GM12891 (cell line): ENCODE measurements around the gene ATAD3A.
"Not testable (repeated sequence)": the region's sequence is repeated elsewhere in the genome, so short reads cannot be mapped to it uniquely, and the experiment has no call there.

Source experiments
- DNase-seq: peaks from one replicate; pipeline ENCODE4 v3.0.0; 2011; ENCODE audit warnings: low spot score; ENCODE audit not compliant: insufficient read length
- FAIRE-seq: peaks from 2 replicates; lab custom pipeline; 2011; peaks lifted over from hg19 to GRCh38; lab: Jason Lieb, UNC
- PAX5 ChIP-seq: IDR thresholded peaks from 2 replicates; pipeline ENCODE4 v1.6.1; 2011; ENCODE audit warnings: low read length, moderate library complexity, mild to moderate bottlenecking; ENCODE audit not compliant: insufficient read depth, severe bottlenecking
- POLR2A ChIP-seq: IDR thresholded peaks from 2 replicates; pipeline ENCODE4 v1.6.1; 2011; ENCODE audit warnings: low read depth, low read length, control low read depth
- POLR2AphosphoS5 ChIP-seq: IDR thresholded peaks from 2 replicates; pipeline ENCODE4 v1.6.1; 2011; ENCODE audit warnings: low read depth, low read length, control low read depth
- POU2F2 ChIP-seq: IDR thresholded peaks from 2 replicates; pipeline ENCODE4 v1.6.1; 2011; ENCODE audit warnings: low read depth, mild to moderate bottlenecking, control low read depth, low read length, moderate library complexity
- SPI1 ChIP-seq: IDR thresholded peaks from 2 replicates; pipeline ENCODE4 v1.6.1; 2011; ENCODE audit warnings: low read depth, low read length, control low read depth
- TAF1 ChIP-seq: IDR thresholded peaks from 2 replicates; pipeline ENCODE4 v1.6.1; 2011; ENCODE audit warnings: low read depth, low read length, control low read depth

The ATAD3A gene

DNA sequence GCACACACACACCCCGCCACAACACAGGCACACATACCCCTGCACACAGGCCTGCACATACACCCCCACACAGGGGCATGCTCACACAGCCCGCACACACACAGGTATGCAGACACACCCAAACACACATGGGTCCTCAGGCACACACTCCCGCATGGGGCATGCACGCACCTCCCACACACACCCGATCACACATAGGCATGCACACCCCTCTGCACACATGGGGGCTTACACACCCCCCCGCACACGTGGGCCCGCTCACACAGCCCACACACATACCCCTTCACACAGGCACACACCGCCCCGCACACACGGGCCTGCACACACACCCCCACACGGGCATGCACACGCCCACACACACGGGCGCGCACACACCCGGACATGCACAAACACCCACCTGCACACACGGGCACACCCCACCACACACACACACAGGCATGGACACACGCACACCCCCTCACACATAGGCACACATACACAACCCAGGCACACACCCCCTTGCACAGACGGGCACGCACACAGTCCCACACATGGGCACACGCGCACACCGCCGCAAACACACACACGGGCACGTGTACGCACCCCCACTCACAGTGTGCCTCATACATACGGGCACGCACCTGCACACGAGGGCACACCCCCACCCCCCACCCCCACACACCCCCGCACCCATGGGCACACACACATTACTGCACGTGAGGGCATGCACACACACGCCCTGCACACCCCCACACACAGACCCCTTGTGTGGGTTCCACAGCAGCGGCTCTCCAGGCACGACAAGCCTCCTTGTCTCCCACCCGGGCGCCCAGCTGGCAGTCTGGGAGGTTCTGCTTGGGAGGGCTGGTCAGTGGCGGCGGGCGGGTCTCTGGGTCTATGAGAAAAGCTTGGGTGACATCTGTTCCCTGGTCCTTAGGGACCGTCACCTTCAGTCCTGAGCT is 32.1 kb upstream of the ATAD3A start:
- TF ChIP-seq POU2F2 (no peak), SPI1 (no peak), POLR2A (no peak), PAX5 (no peak), POLR2AphosphoS5 (no peak), TAF1 (no peak)
- FAIRE-seq (no peak), DNase-seq (no peak)

DNA sequence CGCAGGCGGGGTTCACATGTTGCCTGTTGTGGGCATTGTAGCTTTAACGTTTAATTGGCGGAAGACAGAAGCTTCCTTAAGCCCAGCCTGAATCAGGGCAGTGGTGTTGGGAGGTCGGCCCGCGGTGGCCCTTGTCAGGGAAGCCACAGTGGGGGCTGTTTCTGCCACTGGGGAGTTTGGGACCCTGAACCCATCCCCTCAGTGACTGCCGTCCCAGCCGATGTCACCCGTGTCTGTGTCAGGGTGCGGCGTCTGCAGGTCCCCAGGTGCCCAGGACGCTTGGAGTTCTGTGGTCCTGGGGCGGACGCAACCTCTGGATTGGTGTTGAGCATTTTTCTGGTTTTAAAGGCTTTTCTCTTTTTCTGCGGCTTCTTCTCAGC is 31.5 kb upstream of the ATAD3A start:
- not testable (repeated sequence) for DNase-seq, FAIRE-seq

DNA sequence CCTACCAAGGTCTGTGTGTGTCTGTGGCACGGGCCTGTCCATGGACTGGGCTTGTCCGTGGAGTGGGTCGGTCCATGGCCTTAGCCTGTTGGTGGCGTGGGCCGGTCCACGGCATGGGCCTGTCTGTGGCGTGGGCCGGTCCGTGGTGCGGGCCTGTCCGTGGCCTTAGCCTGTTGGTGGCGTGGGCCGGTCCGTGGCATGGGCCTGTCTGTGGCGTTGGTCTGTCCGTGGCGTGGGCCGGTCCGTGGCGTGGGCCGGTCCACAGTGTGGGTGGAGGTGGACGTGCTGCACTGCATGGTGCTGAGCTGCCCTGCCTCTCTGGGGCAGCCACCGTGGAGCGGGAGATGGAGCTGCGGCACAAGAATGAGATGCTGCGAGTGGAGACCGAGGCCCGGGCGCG is 30.2 kb upstream of the ATAD3A start:
- DNase-seq, FAIRE-seq: not testable (repeated sequence)

DNA sequence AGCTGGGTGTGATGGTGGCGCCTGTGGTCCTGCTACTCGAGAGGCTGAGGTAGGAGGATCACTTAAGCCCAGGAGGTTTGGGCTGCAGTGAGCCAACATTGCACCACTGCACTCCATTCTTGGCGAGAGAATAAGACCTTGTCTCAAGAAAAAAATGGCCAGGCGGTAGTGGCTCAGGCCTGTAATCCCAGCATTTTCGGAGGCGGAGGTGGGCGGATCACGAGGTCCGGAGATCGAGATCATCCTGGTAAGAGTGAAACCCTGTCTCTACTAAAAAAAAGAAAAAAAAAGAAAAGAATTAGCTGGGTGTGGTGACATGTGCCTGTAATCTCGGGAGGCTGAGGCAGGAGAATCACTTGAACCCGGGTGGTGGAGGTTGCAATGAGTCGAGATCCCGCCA is 29.1 kb upstream of the ATAD3A start:
- no peak for DNase-seq
- TF ChIP-seq POLR2A (no peak), POLR2AphosphoS5 (no peak), POU2F2 (no peak), SPI1 (no peak), TAF1 (no peak), PAX5 (no peak)
- no peak for FAIRE-seq

DNA sequence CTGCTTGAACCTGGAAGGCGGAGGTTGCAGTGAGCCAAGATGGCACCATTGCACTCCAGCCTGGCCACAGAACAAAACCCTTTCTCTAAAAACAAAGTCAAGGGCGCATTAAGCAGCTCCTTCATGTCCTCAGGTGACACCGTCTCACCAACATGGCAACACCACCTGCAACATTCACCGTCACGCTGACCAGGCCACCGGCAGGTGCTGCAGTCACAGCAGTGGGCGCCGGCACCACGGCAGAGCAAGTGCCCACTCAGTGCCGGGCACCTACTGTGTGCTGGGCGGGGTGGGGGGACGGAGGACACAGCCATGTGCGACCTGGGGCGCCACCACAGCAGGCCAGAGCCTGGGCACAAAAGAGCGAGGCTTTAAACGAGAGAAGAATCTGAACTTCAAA is 28.2 kb upstream of the ATAD3A start:
- FAIRE-seq (no peak), DNase-seq (no peak)
- TF ChIP-seq POLR2AphosphoS5, result 0 out of 2 replicates have a peak, but pooled peaks have one; percentile 22
- TF ChIP-seq TAF1, result no peak

DNA sequence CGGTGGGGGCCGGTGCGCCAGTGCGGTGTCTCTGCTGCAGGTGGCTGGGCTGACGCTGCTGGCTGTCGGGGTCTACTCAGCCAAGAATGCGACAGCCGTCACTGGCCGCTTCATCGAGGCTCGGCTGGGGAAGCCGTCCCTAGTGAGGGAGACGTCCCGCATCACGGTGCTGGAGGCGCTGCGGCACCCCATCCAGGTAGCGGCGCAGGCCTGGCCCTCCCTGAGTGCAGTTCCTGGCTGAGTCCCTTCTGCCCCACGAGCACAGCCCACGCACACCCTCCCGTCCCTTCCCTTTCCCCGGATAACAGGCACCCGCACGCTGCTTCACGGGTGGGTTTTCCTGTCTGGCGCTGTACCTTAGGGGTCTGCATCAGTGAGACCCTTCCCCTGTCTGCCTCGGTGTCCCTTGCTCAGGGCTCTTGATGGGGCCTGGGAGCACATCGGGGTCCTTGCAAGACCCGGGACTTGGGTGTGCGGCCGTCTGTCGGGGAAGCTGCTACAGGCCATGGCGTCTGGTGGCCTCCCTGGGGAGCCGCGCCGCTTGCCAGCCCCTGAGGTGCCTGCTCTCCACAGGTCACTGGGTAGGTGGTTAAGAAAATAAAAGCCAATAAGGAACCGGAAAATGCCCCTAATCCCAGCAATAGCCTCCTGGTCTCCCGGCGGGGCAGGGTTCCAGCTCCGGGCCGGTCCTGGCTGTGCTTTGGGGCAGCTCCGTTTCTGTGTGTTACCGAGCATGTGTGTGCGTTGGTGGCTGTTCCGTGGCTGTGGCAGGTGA is 26.8 kb upstream of the ATAD3A start:
- FAIRE-seq, DNase-seq: not testable (repeated sequence)

DNA sequence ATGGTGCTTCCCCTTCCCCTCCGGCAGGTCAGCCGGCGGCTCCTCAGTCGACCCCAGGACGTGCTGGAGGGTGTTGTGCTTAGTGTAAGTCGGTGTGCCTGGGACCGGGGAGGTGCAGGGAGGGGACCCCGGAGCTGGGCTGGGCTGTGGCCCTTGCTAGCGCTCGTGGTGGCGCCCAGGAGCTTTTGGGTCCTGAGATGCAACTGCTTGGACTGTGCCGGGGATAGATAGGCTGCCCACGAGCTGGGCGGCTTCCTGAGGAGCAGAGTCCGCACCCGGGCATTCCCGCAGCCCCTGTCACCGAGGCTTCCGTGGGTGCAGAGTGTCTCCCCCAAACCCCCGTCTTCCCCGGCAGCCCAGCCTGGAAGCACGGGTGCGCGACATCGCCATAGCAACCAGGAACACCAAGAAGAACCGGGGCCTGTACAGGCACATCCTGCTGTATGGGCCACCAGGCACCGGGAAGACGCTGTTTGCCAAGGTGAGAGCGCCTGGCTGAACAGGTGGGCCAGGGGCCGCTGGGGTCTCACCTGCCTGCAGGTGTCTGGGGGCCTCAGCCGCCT is 26.1 kb upstream of the ATAD3A start:
- not testable (repeated sequence) for FAIRE-seq, DNase-seq

DNA sequence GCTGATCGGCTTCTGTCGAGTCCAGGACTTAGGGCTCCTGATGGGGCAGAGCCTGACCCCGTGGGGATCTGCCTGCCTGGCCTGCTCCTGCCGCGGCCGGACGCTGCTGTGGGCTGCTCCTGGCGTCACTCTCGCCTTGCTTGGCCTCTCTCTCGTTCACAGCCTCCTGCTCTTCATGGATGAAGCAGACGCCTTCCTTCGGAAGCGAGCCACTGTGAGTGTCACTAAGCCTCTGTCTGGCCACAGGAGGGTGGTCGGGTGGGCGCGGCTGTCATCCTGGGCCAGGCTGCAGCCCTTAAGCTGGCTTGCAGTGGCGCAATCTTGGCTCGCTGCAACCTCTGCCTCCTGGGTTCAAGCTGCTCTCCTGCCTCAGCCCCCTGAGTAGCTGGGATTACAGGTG is 24.3 kb upstream of the ATAD3A start:
- DNase-seq (no peak), FAIRE-seq (no peak)
- TF ChIP-seq POLR2A (no peak), POU2F2 (no peak), PAX5 (no peak), TAF1 (no peak), SPI1 (no peak), POLR2AphosphoS5 (no peak)

DNA sequence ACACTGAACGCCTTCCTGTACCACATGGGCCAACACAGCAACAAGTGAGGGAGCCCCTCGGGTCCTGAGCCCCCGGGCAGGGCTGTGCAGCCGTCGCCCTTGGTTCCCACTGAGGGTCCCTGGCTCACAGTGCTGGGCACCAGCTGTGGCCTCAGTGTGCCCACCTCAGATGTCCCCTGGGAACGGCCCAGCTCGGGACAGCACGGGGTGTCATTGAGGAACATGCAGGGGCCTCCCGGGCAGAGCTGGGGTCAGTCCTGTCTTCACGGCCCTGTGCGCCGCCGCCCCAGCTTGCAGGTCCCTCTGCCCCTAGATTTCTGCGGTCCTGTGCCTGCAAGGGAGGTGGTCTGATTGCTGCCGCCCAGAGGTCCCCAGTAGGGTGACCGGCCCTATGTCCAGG is 22.7 kb upstream of the ATAD3A start:
- no peak for DNase-seq
- FAIRE-seq, result no peak
- TF ChIP-seq SPI1, result no peak
- TF ChIP-seq POLR2A, result no peak
- no peak for TF ChIP-seq TAF1
- no peak for TF ChIP-seq PAX5
- no peak for TF ChIP-seq POLR2AphosphoS5
- TF ChIP-seq POU2F2, result no peak

DNA sequence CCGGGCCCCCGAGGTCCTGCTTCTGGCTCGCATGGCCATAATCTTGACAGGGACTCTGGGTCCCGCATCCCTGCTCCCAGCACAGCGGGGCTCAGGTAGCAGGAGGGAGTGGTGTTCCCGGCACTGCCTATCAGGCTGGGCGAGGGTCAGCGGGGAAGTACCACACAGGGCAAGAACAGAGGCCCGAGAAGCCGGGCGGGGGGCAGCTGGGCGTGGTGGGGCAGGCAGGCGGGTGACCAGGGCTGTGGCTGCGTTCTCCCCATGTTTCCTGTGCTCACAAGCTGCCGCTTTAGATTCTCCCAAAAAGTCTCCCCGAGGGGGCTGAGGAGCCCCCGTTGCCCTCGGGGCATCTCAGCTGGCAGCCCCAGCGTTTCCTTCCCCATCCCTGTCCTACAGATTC is 22.1 kb upstream of the ATAD3A start:
- no peak for DNase-seq
- FAIRE-seq, result no peak

More for the DNA sequence above, 22.1 kb upstream of the ATAD3A start:
- no peak for TF ChIP-seq TAF1
- no peak for TF ChIP-seq POLR2A
- TF ChIP-seq POLR2AphosphoS5, result no peak
- no peak for TF ChIP-seq PAX5
- TF ChIP-seq POU2F2, result no peak
- no peak for TF ChIP-seq SPI1
